HUES6 (cell line): ENCODE measurements around the gene TMEM185A.
"Not testable (repeated sequence)": the region's sequence is repeated elsewhere in the genome, so short reads cannot be mapped to it uniquely, and the experiment has no call there.

Source experiments
- H3K27ac ChIP-seq: 2 replicates; pipeline ENCODE4 v1.7.0; 2013; ENCODE audit warnings: low read depth, mild to moderate bottlenecking, low read length, inconsistent platforms
- H3K27me3 ChIP-seq: 2 replicates; pipeline ENCODE4 v1.6.1; 2013; ENCODE audit warnings: low read length; ENCODE audit not compliant: control insufficient read depth, insufficient read depth
- H3K36me3 ChIP-seq: 2 replicates; pipeline ENCODE4 v1.6.1; 2013; ENCODE audit warnings: low read length; ENCODE audit not compliant: control insufficient read depth, insufficient read depth
- H3K4me1 ChIP-seq: 2 replicates; pipeline ENCODE4 v1.6.1; 2013; ENCODE audit warnings: low read length; ENCODE audit not compliant: control insufficient read depth, insufficient read depth
- H3K4me3 ChIP-seq: 2 replicates; pipeline ENCODE4 v1.5.1; 2013; ENCODE audit warnings: low read depth, low read length
- H3K9ac ChIP-seq: one replicate; pipeline ENCODE4 v1.6.1; 2013; ENCODE audit warnings: mild to moderate bottlenecking, low read length
- H3K9me3 ChIP-seq: 2 replicates; pipeline ENCODE4 v1.6.1; 2013; ENCODE audit warnings: low read depth, low read length; ENCODE audit not compliant: control insufficient read depth, insufficient read depth

TMEM185A gene

GRCh38 chrX:149551939-149552248 lies 79.7 kb downstream of the TMEM185A start:
- H3K27ac ChIP-seq, H3K27me3 ChIP-seq, H3K4me3 ChIP-seq, H3K9ac ChIP-seq, H3K36me3 ChIP-seq, H3K9me3 ChIP-seq, H3K4me1 ChIP-seq: not testable (repeated sequence)

GRCh38 chrX:149551245-149551938 lies 80.2 kb downstream of the TMEM185A start:
- H3K9me3 ChIP-seq, H3K27me3 ChIP-seq: not testable (repeated sequence)

DNA sequence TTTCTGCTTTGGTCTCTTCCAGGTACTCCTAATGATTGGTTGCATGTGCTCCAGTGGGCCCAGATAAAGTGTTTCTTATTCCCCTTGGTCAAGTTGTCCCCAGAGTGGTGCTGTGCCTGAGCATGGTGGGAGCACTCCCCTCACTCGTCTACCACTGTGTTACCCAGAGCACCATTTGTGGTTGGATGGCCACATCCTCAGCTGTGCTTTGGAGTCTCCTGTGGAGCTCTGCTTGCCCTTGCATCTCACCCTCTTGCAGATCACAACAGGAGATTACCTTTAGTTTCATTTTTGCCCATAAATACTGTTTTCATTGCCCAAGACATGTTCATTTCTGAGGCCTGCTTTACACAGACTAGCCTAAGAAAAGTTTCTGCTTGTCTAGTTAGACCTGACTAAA lies 81.1 kb downstream of the TMEM185A start:
- not testable (repeated sequence) for H3K9me3 ChIP-seq, H3K4me3 ChIP-seq, H3K9ac ChIP-seq, H3K27me3 ChIP-seq, H3K4me1 ChIP-seq, H3K27ac ChIP-seq, H3K36me3 ChIP-seq

More at GRCh38 chrX:149551245-149551938, 80.2 kb downstream of the TMEM185A start:
- not testable (repeated sequence) for H3K4me3 ChIP-seq, H3K36me3 ChIP-seq, H3K4me1 ChIP-seq, H3K27ac ChIP-seq, H3K9ac ChIP-seq

DNA sequence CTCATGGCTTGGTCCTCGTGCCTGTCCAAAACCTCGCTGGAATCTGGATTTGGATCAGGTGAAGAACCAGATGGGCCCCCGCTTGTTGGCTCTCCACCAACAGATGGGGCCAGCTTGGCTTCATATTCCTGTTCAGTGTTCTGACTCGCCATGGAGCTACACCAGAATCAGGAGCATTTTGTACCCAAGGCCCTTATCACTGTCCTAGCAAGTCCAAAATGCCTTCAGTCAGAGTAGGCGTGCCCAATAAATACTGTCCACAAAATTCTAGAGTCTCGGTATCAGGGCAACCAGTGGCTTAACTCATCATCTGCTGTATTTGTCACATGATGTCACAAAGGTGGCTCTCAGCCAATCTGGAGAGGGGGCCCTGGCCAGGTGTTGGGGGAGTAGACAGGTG lies 81.9 kb downstream of the TMEM185A start, which contains the start of gene HSFX3:
TSS of gene HSFX3 (minus strand) at position 224 of the 400 bp plus-strand sequence. CDS start at position 152, 72 bp downstream.
- H3K9ac ChIP-seq, H3K27ac ChIP-seq, H3K36me3 ChIP-seq, H3K27me3 ChIP-seq, H3K4me1 ChIP-seq, H3K4me3 ChIP-seq, H3K9me3 ChIP-seq: not testable (repeated sequence)

DNA sequence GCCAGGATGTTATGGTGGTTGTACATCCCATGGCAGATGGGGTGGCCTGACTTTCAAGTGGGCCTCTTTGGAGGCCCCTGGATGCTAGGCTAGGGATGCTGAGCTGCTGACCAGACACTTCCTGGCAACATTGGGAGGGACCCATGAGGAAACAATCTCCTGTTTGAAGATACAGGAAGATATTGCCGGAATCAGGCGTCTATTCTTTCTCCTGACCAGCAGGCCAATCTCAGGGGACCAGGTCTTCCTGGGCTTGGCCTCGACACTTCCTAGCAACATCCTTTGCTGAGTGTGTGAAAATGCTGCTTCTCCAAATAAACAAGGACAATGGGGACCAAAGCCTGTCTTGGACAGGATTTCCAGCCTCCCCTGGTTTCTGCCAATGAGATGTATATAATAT lies 83.8 kb downstream of the TMEM185A start:
- H3K27ac ChIP-seq, H3K36me3 ChIP-seq, H3K4me3 ChIP-seq, H3K9me3 ChIP-seq, H3K4me1 ChIP-seq, H3K27me3 ChIP-seq, H3K9ac ChIP-seq: not testable (repeated sequence)

DNA sequence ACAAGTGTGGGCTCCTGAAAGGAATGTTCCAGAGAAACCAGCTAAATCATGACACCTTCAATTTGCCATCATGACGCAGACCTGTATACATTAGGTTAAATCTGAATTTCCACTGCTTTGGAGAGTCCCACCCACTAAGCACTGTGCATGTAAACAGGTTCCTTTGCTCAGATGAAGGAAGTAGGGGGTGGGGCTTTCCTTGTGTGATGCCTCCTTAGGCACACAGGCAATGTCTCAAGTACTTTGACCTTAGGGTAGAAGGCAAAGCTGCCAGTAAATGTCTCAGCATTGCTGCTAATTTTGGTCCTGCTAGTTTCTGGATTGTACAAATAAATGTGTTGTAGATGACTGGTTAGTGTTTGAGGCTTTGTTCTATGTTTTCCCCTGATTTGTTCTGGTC lies 84.6 kb downstream of the TMEM185A start:
- H3K36me3 ChIP-seq, H3K27ac ChIP-seq, H3K9ac ChIP-seq, H3K9me3 ChIP-seq, H3K4me3 ChIP-seq, H3K4me1 ChIP-seq, H3K27me3 ChIP-seq: not testable (repeated sequence)
